GOT3 (cell line): ENCODE results near the gene TRIM3.

Source experiments
- DNase-seq: peaks from one replicate; lab custom pipeline; 2025; ENCODE audit warnings: mixed read lengths; lab: John Stamatoyannopoulos, UW

Gene TRIM3

GRCh38 chr11:6480299-6480914 is 6.7 kb upstream of the TRIM3 start:
- DNase-seq = no peak

GRCh38 chr11:6476571-6476970 is 2.8 kb upstream of the TRIM3 start:
- DNase-seq = no peak

DNA sequence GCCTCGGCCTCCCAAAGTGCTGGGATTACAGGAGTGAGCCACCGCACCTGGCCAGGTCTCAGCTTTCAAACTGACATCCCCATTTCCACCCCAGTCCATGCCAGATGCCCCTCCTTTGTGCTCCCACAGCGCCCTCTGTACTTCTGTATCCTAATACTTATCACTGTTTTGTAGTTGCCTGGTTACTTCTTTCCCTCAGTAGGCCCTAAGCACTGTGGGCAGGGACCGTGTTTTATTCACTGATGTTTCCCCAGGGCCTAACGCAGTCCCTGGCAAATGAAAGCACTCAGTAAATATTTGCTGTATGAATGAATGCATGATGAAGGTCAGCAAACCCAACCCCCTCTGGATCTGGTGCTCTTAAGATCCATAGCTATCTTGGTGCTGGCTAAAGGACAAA is 2.2 kb upstream of the TRIM3 start:
- no peak for DNase-seq

DNA sequence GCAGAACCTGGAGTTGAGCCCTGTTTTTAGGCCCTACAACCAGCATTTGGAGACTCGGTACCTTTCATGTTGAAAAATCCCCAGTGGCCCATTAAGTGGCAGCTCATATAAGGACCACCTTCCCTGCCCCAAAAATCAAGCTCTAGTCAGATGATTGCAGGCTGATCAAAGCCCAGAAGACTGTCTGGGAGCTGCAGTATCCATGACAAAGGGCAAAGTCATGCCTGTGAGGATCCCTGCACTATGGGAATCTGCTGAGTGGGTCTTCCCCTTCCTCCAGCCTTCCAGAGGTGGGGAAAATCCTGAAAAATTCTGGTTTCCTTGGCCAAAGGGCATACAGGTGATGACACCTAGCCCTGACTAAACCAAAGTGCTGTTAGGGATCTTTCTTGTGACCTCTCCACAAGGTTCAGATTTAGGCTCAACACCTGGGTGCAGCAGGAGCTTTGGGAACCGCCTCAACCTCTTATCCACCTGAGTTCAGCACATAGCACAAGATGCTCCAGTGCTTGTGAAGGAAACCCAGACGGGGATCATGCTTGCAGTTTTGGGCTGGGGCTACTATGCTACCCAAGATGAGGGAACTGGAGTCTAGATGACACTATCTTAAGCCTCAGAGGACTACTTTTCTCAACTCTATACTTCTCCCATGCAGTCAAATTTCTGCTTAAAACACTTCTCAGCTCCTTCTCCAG is 1.2 kb upstream of the TRIM3 start:
- no peak for DNase-seq

DNA sequence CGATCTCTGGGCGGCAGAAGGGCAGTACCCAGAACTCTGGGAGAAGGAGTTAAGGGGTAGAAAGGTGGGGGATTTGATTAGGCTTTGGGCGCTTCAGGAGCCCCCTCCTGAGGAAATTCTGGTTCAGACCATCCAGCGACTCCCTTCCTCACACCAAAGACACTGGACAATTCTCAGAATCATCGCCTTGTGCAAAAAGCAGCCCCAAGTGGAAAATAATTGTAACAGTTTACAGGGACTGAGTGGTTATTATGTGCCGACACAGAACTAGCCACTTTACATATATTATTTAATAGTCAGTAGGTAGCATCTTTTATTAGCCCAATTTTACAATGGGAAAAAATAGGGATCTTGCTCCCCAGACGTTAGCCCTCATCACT is 662 bp upstream of the TRIM3 start:
- no peak for DNase-seq

DNA sequence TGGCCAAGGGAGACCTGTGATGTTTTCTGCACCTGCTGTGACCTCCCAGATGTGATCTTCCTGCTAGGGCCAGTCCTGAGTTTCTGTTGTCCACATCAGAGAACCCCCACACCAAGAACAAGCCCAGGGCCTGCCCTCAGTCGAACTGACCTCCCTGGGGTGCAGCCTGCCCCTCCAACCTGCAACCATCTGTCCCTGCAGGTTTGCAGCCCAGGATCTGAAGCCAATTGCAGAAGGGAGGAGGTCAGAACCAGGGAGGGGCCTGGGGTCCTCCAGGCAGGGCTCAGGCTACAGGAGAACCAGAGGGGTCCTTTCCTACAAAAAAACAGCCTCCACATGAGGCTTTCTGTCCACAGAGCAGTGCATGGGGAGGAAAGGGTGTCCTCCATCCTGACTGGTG is 807 bp downstream of the TRIM3 start:
- DNase-seq = no peak

DNA sequence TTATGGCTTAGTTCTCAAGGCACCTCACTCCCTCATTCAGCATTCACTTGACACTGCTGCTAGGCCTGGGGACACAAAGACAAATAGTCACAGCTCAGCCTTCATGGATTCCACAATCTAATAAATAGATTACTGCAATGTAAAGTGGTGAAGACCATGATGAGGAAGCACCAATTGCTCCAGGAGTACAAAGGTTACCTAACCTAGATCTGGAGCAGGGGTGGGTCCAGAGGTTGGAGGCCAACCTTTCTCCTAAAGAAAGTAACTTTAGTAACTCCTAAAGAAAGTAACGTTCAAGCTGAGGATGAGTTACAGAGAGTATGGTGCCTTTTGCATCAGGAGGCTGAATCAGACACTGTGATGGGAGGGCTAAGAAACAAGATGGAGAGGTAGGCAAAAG is 4.1 kb downstream of the TRIM3 start:
- DNase-seq = no peak

DNA sequence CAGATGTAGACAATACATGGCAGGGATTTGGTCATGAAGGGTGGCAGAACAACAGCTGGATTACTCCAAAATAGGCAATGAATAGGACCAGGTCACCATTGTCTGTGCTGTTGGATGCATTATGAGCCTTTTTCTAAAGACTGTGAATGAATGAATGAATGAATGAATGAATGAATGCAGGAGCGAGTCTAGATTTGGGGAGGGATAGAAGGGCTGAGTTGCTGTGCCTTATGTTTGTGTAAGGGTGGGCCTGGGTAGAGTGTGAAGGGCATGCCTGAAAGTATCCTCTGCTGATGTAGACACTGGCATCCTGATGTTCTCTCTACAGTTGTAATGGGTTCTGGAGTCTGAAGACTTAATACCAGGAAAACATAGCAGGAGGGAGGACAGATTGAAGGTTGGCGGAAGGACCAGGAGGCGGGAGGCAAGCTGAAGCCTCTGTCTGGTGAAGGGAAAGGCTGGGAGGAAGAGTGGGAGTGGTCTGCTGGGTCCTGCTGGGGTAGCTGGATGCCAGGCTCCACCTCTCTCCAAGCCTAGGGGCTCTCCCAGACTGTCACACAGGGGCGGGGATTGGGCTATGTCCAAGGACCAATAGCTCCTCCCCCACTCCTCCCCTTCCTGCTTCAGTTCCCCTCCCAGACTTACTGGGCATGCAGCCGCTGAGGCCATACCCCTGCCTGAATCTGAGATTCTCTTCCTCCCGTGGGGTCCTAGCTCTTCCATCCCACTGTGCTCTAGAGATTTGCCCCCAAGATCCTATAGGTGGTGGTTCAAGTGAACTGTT is 4.8 kb downstream of the TRIM3 start:
- DNase-seq = no peak

- no peak for DNase-seq
Observed at GRCh38 chr11:6459099-6459450, 14.7 kb downstream of the TRIM3 start.

DNA sequence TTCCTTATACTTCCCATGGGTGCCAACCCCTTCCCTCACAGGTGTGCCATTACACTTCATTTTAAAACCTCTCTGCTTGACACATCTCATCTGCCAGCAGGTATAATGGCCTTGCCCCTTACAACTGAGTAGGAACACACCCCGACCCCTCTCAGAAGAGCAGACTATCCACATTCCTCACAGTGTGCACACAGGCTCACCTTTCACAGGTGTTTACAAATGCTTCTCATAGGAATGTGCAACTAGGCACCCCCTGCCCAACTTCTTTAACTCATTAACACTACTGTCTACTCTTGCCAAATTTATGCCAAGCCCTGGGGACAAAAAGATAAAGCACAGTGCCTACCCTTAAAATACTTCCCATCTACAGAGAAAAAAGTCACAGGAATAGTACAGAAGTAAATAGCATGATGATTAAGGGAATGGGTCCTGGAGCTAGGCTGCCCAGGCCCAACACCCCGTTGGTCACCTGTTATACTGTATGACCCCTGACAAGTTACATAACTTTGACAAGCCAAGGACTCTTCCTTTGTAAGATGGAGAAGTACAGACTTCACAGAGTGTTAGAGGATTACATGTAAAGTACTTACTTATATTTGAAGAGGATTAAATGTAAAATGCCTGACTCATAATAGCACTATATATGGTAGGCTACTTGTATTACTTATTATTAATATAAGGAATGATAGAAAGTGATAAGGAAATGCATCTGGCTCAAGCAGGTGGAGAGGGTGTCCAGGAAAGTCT is 15.2 kb downstream of the TRIM3 start:
- no peak for DNase-seq

DNA sequence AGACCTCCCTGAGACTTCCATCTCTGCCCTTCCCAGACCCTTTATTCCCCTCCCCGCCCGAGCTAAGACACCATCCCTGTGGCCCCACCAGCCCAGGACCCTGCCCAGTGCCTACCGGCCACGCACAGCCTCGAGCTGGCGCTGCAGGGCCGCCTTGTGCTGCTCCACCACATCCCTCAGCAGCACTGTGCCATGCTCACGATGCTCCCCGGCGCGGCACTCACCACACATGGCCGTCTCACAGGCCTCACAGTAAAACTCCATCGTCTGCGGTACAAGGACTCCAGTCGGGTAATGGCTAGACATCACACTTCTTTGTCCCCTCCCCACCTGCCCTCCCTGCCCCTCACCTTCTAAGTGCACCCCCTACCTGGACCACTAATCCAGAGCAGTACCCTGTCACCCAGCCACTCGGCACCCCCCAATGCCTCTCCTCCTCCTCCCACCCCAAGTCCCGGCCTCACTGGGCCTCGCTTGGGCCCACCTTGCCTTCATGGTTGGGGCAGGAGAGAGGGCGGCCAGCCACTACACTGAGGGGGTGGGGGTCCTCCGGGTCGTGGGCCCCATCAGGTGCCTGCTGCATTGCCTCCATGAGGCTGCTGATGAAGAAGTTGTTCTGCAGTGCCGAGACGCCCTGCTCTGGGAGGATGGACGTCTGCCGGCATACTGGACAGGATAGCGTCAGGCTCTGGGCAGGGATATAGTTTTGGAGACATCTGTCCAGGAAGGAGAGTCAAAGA is 16.0 kb downstream of the TRIM3 start:
- no peak for DNase-seq

DNA sequence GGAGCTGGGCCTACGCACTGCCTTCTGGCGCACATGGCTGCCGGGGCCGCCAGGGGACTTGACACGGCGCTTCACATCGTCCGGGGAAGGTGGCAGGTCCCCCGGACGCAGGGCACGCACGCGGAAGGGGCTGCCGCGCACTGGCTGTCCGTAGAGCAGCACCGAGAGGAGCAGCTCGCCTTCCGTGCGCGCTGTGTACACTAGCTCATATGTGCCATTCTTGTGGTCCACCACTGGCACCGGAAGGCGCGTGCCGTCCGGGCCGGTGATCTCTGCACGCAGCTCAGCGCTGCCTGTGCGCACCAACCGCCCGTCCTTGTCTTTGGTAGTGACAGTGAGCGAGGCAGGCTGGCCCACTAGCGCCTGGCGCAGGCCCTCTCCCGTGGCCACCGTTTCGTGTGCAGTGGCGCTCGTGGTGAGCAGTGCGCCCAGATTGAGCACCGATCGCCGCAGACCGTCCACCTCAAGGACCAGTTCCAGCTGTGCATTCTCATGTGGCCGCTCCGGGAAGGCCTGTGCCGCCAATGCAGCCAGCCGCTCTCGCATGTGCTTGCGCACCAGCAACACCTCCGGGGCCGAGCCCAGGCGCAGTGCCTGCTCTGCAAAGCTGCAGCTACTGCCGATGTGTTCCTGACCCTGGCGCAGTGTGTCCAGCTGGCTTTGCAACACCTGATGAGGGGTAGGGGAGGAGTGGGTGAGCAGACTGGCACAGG is 17.2 kb downstream of the TRIM3 start:
- no peak for DNase-seq

- no peak for DNase-seq
Observed at GRCh38 chr11:6455070-6455469, 18.7 kb downstream of the TRIM3 start.

GRCh38 chr11:6453152-6453551 is 20.6 kb downstream of the TRIM3 start:
- no peak for DNase-seq

GRCh38 chr11:6452219-6452618 is 21.5 kb downstream of the TRIM3 start:
- DNase-seq = no peak

GRCh38 chr11:6448574-6448973 is 25.2 kb downstream of the TRIM3 start:
- DNase-seq = no peak

DNA sequence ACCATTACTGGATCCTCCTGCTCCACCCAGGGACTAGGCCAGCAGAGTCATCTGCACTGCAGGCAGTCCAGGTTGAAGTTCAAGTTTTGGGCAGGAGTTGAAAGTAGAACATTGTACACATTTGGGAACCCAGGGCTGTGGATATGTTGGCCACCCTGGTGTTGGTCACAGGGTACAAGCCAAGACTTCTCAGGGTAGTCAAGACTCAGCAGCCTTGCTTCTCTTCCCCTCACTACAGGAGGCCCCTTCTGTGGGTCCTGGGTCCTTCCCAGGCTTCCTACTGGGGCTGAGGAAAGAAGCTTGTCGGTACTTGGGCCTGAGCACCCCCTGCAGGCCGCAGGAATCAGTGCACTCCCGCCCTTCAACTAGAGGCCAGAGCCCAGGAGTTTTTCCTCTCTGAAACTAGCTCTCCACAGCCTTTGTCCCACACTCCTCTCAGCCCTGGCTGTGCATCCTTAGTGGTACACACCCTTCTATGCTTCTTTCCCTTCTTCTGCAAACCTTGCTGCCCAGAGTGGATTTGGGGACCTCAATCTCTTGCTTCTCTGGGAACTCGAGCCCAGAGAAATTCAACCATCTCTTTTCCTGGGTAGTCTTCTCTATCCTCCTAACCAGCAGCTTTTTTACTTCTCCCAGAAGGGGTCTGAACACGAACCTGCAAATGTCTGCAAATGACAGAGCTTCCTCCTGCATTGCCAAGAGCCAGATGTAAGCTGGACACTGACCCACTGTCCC is 30.3 kb downstream of the TRIM3 start:
- no peak for DNase-seq

DNA sequence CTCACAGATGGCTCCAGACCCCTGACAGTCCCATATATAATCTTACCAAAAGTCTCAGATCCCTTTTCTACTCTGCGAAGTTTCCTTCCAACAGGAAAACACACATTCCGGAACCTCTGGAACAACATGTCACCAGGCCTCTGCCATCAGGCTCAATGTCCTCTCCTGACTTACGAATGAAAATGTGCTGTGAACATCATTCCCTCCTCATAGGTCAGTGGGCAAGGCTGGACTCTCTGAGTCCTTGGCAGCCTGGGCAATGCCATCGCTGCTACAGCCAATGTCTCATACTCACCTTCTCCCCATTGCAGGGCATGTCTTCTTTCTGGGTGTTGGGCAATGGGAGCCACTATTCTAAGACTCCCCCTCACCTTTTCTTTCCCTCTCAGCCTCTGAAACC is 31.3 kb downstream of the TRIM3 start:
- no peak for DNase-seq

DNA sequence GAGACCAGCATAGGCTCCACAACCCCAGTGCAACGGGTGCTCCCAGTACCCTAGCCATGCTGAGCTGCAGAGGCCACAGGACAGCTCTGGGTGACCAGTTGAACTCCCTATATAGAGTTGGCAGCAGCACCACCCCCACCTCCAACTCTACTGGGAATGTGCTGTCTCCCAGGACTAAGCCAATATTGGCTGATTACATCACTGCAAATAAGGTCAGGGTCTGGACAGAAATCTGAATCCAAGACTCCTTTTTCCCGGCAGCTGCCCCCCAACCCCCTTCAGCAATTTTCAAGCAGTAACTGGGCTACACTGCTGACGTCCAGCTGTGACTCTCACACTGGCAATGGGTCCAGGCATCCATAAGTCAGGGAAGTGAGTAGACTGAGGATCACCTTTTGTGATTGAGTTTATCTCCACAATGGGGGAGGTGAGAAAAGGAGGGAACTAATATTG is 32.8 kb downstream of the TRIM3 start, which contains the start of gene HPX:
Gene HPX (minus strand): TSS at position 82 of the 453 bp plus-strand sequence. CDS start 24 bp downstream, at position 58.
- DNase-seq = no peak

DNA sequence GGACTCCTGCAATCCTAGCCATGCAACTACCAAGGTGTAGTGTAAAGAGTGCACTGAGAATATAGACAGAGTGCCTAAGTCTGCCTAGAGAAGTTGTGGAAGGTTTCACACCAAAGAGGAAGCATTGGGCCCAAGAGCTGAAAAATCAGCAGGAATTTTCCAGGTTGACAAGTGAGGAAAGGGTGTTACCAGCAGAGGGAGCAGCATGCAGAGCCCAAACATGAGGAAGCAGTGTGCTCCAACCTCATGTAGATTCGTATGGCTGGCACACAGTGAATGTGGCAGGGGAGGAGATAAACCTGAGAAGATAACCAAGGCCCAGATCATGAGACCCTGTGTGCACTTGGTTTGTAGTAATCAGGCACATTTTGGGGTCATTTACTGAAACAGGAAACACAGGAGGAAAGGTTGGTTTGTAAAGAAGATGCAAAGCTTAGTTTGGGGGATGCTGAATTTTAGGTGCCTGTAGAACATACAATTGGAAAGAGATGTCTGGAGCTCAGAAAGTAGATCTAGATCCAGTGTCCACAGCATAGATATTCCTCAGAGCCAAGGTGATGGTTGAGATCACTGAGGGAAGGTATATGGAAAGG is 34.7 kb downstream of the TRIM3 start:
- DNase-seq = no peak
